ENCODE measurements around the gene SUPT7L. TPM values are rescaled to one million over a fixed set of nuclear protein-coding genes. Genes with fewer than 3 reads are reported as not detected.

SUPT7L gene
- total RNA-seq, 1 donor from 2014 or later, result 29.7 TPM

DNA sequence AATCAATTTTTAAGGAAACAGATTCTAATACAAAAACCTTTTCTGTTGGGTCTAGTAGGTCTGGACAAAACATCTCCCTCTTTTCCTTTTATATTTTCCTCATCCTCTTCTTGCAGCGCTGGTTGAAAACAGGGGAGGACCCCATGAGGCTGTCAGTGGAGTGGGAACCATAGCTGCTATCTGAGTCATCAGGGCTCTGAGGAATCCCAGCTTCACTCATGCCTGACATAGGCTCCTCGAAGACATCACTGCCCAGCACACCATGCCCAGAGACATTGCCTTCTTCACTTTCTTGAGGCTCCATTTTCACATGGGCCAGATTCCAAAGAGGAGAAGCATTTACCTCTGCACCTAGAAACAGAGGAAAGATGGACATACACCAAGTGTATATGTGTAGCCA lies 10.0 kb downstream of the SUPT7L start:
- Histone ChIP-seq H3K4me1 (no peaks in the 10 kb centered on the region), H3K27ac (replicated peaks) (no peak overlapping the region), H3K27me3 (ENCODE audit: low read depth) (no peaks in the 10 kb centered on the region), H3K36me3 (peaks cover 99% of the 10 kb centered on the region), H3K4me3 (no peak overlapping the region), H3K9me3 (replicated peaks) (no peaks in the 10 kb centered on the region)
- DNase-seq, result no peak
- intact Hi-C loops (cut with micrococcal nuclease), result no loop called here
- no peak for TF ChIP-seq CTCF (IDR thresholded peaks at IDR 0.05; ENCODE audit: borderline replicate concordance)

DNA sequence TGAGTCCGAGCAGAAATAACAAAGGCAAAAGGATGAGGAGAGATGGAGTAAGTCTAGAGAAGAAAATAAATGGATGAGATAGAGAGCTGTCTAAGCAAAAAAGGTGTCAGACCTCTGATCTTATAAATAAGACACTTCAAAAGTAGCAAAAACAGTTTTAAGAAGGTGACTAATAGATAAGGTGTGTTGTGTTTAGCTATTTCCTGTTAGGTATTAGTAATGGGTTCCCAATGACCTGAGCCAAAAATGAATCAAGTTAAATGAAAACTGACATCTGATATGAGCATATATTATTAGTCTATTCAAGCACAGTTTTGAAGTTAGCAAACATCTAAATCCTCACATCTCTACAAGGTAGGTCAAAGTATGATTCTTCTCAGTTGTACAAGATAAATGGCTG lies 10.6 kb downstream of the SUPT7L start:
- intact Hi-C loops (cut with micrococcal nuclease), result no loop called here
- TF ChIP-seq CTCF (IDR thresholded peaks at IDR 0.05; ENCODE audit: borderline replicate concordance), result no peak
- no peak for DNase-seq
- Histone ChIP-seq H3K27ac (replicated peaks) (no peak overlapping the region), H3K4me1 (no peaks in the 10 kb centered on the region), H3K4me3 (no peak overlapping the region), H3K9me3 (replicated peaks) (no peaks in the 10 kb centered on the region), H3K36me3 (peaks cover 99% of the 10 kb centered on the region), H3K27me3 (ENCODE audit: low read depth) (no peaks in the 10 kb centered on the region)

- H3K4me3 ChIP-seq, result no peak overlapping the region
- DNase-seq, result no peak
- no peak for TF ChIP-seq CTCF (IDR thresholded peaks at IDR 0.05; ENCODE audit: borderline replicate concordance)
- no peaks in the 10 kb centered on the region for H3K9me3 ChIP-seq (replicated peaks)
- intact Hi-C loops (cut with micrococcal nuclease), result no loop called here
- no peaks in the 10 kb centered on the region for H3K4me1 ChIP-seq
- H3K27me3 ChIP-seq (ENCODE audit: low read depth), result no peaks in the 10 kb centered on the region
- peaks cover 99% of the 10 kb centered on the region for H3K36me3 ChIP-seq
- H3K27ac ChIP-seq (replicated peaks), result no peak overlapping the region
Measured at GRCh38 chr2:27652341-27652740, 11.1 kb downstream of the SUPT7L start.

GRCh38 chr2:27651056-27651455 lies 12.4 kb downstream of the SUPT7L start:
- DNase-seq, result no peak
- H3K36me3 ChIP-seq, result peaks cover 92% of the 10 kb centered on the region
- H3K9me3 ChIP-seq (replicated peaks), result no peaks in the 10 kb centered on the region
- intact Hi-C loops (cut with micrococcal nuclease), result no loop called here
- no peak overlapping the region for H3K27ac ChIP-seq (replicated peaks)
- no peaks in the 10 kb centered on the region for H3K4me1 ChIP-seq
- no peak overlapping the region for H3K4me3 ChIP-seq
- H3K27me3 ChIP-seq (ENCODE audit: low read depth), result no peaks in the 10 kb centered on the region
- TF ChIP-seq CTCF (IDR thresholded peaks at IDR 0.05; ENCODE audit: borderline replicate concordance), result no peak

- Histone ChIP-seq H3K27me3 (ENCODE audit: low read depth) (no peaks in the 10 kb centered on the region), H3K36me3 (peaks cover 84% of the 10 kb centered on the region), H3K4me3 (no peak overlapping the region), H3K9me3 (replicated peaks) (no peaks in the 10 kb centered on the region), H3K27ac (replicated peaks) (no peak overlapping the region), H3K4me1 (no peaks in the 10 kb centered on the region)
- DNase-seq, result no peak
- TF ChIP-seq CTCF (IDR thresholded peaks at IDR 0.05; ENCODE audit: borderline replicate concordance), result no peak
- intact Hi-C loops (cut with micrococcal nuclease), result no loop called here
Measured at GRCh38 chr2:27647737-27648136, 15.7 kb downstream of the SUPT7L start.

GRCh38 chr2:27647289-27647688 lies 16.1 kb downstream of the SUPT7L start:
- Histone ChIP-seq H3K36me3 (peaks cover 83% of the 10 kb centered on the region), H3K27me3 (ENCODE audit: low read depth) (no peaks in the 10 kb centered on the region), H3K27ac (replicated peaks) (no peak overlapping the region), H3K9me3 (replicated peaks) (no peaks in the 10 kb centered on the region), H3K4me3 (no peak overlapping the region), H3K4me1 (no peaks in the 10 kb centered on the region)
- TF ChIP-seq CTCF (IDR thresholded peaks at IDR 0.05; ENCODE audit: borderline replicate concordance), result no peak
- intact Hi-C loops (cut with micrococcal nuclease), result no loop called here
- no peak for DNase-seq

All from left ventricle myocardium inferior (tissue), 1 donor.